OCI-LY7 (cell line): ENCODE measurements around the gene CAP1. TPM values are rescaled to one million over a fixed set of nuclear protein-coding genes. Genes with fewer than 3 reads are reported as not detected.

Experiments
- BruUV-seq: library from RNA; stranded (reverse); fragments of 400-500 nt; replicated peaks from 2 replicates; lab custom pipeline; 2021; lab: Mats Ljungman, UMichigan
- CTCF ChIA-PET: fragments of 300-600 bp; sonication (Branson Sonifier 250); formaldehyde crosslinking; loops from one replicate; lab custom pipeline; 2022; ENCODE audit warnings: antibody characterized with exemption; ENCODE audit not compliant: unreplicated experiment; lab: Charles Lee
- POLR2A ChIA-PET: fragments of 300-600 bp; sonication (Branson Sonifier 250); formaldehyde crosslinking; loops from one replicate; lab custom pipeline; 2022; ENCODE audit warnings: antibody characterized with exemption; lab: Charles Lee
- DNase-seq: peaks from one replicate; pipeline ENCODE4 v3.0.0-alpha.2; 2015; ENCODE audit warnings: low spot score
- H2AFZ ChIP-seq: fragments of 200-600 bp; sonication (generic), shearing (Covaris generic); 2 replicates; pipeline ENCODE4 v1.6.1; 2014; ENCODE audit warnings: mild to moderate bottlenecking, antibody characterized with exemption, low read length, moderate library complexity
- H3K27ac ChIP-seq: fragments of 200-600 bp; sonication (generic); 2 replicates; pipeline ENCODE4 v1.5.1; 2014; ENCODE audit warnings: mixed run types, low read depth, mild to moderate bottlenecking, moderate library complexity, low read length, inconsistent platforms; ENCODE audit not compliant: poor library complexity, severe bottlenecking
- H3K36me3 ChIP-seq: fragments of 200-600 bp; sonication (generic); 2 replicates; pipeline ENCODE4 v1.6.1; 2014; ENCODE audit warnings: mild to moderate bottlenecking, antibody characterized with exemption, low read length, moderate library complexity, mixed read lengths; ENCODE audit not compliant: insufficient read depth
- H3K4me1 ChIP-seq: fragments of 200-600 bp; sonication (generic); 2 replicates; pipeline ENCODE4 v1.5.1; 2014; ENCODE audit warnings: mild to moderate bottlenecking, low read length; ENCODE audit not compliant: insufficient read depth, poor library complexity, severe bottlenecking
- H3K4me2 ChIP-seq: fragments of 200-600 bp; sonication (generic); 2 replicates; pipeline ENCODE4 v1.6.1; 2014; ENCODE audit warnings: mild to moderate bottlenecking, low read length
- H3K4me3 ChIP-seq: fragments of 200-600 bp; sonication (generic); 2 replicates; pipeline ENCODE4 v1.5.1; 2014; ENCODE audit warnings: mild to moderate bottlenecking, low read depth, low read length; ENCODE audit not compliant: poor library complexity, severe bottlenecking
- H3K79me2 ChIP-seq: fragments of 200-600 bp; sonication (generic); 2 replicates; pipeline ENCODE4 v1.6.1; 2016; ENCODE audit warnings: low read depth, mild to moderate bottlenecking, low read length, moderate library complexity, mixed read lengths; ENCODE audit not compliant: insufficient read depth
- H3K9me2 ChIP-seq: fragments of 200-600 bp; sonication (generic); 2 replicates; pipeline ENCODE4 v1.6.1; 2016; ENCODE audit warnings: mild to moderate bottlenecking, low read length, mixed read lengths; ENCODE audit not compliant: insufficient read depth
- H3K9me3 ChIP-seq: fragments of 200-600 bp; sonication (generic); 2 replicates; pipeline ENCODE4 v1.6.1; 2014; ENCODE audit warnings: mild to moderate bottlenecking, mixed run types, low read length, mixed read lengths
- H4K20me1 ChIP-seq: fragments of 200-600 bp; sonication (generic); 2 replicates; pipeline ENCODE4 v1.6.1; 2014; ENCODE audit warnings: mild to moderate bottlenecking, antibody characterized with exemption, low read length, moderate library complexity, mixed read lengths; ENCODE audit not compliant: insufficient read depth
- EZH2phosphoT487 ChIP-seq: fragments of 200-600 bp; sonication (generic); IDR thresholded peaks from 2 replicates; pipeline ENCODE4 v1.6.1; 2018; ENCODE audit warnings: low read depth, borderline replicate concordance, mild to moderate bottlenecking, mixed run types, antibody characterized with exemption, low read length, moderate library complexity, mixed read lengths
- intact Hi-C: fragments of 100-400 bp; cut with micrococcal nuclease; formaldehyde crosslinking; loops from one replicate; pipeline ENCODE4 v1.10.0; 2022; ENCODE audit not compliant: unreplicated experiment
- total RNA-seq, 2 experiments: library from RNA; depleted of rRNA in 1 of 2; stranded (reverse); fragments of >200 nt in 1 of 2; shearing (Covaris generic) in 1 of 2; gene quantifications; 2 replicates each; pipeline ENCODE4 v1.2.3, GENCODE V29; 2014 to 2022
- TF ChIP-seq, protein P1 (sequence below): fragments of 200-600 bp; sonication (generic); conservative IDR thresholded peaks from 2 replicates; pipeline ENCODE4 v1.5.1; 2014; ENCODE audit warnings: mild to moderate bottlenecking, antibody characterized with exemption, low read length, moderate library complexity, mixed read lengths

The CAP1 gene
- total RNA-seq, 2 experiments from 2014 or later: 193 to 296 TPM

DNA sequence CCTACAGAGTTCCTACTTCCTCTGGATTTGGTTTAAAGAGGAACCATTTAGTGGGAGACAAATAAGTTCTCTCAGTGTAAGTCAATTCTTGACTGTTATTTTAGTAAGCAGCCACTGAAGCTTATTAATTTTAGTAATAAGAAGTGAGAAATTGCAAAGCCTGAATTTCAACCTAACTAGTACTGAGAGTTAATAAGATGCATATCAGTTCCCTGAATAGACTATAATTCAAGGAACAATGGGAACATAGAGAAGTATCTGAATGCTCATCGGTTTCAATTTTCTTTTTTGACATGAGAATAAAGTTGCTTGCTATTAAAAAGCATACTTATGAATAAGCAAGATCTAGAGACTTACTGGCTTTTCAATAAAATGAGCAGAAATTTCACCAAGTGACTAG is 64.5 kb downstream of the CAP1 start:
- BruUV-seq: no TSS peak
- H4K20me1 ChIP-seq: no peaks in the 10 kb centered on the region
- intact Hi-C loops: no loop called here
- no peaks in the 10 kb centered on the region for H3K4me1 ChIP-seq
- H3K4me3 ChIP-seq: no peak overlapping the region
- H3K36me3 ChIP-seq: no peaks in the 10 kb centered on the region
- H3K79me2 ChIP-seq: no peaks in the 10 kb centered on the region
- TF ChIP-seq, protein P1, sequence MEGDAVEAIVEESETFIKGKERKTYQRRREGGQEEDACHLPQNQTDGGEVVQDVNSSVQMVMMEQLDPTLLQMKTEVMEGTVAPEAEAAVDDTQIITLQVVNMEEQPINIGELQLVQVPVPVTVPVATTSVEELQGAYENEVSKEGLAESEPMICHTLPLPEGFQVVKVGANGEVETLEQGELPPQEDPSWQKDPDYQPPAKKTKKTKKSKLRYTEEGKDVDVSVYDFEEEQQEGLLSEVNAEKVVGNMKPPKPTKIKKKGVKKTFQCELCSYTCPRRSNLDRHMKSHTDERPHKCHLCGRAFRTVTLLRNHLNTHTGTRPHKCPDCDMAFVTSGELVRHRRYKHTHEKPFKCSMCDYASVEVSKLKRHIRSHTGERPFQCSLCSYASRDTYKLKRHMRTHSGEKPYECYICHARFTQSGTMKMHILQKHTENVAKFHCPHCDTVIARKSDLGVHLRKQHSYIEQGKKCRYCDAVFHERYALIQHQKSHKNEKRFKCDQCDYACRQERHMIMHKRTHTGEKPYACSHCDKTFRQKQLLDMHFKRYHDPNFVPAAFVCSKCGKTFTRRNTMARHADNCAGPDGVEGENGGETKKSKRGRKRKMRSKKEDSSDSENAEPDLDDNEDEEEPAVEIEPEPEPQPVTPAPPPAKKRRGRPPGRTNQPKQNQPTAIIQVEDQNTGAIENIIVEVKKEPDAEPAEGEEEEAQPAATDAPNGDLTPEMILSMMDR: no peak
- no peak for TF ChIP-seq EZH2phosphoT487
- peaks cover 7% of the 10 kb centered on the region for H3K9me3 ChIP-seq
- no peaks in the 10 kb centered on the region for H3K9me2 ChIP-seq
- H2AFZ ChIP-seq: no peak overlapping the region
- no peak overlapping the region for H3K27ac ChIP-seq
- DNase-seq: no peak
- H3K4me2 ChIP-seq: no peak overlapping the region
- POLR2A ChIA-PET: no interaction called here
- CTCF ChIA-PET: no interaction called here

DNA sequence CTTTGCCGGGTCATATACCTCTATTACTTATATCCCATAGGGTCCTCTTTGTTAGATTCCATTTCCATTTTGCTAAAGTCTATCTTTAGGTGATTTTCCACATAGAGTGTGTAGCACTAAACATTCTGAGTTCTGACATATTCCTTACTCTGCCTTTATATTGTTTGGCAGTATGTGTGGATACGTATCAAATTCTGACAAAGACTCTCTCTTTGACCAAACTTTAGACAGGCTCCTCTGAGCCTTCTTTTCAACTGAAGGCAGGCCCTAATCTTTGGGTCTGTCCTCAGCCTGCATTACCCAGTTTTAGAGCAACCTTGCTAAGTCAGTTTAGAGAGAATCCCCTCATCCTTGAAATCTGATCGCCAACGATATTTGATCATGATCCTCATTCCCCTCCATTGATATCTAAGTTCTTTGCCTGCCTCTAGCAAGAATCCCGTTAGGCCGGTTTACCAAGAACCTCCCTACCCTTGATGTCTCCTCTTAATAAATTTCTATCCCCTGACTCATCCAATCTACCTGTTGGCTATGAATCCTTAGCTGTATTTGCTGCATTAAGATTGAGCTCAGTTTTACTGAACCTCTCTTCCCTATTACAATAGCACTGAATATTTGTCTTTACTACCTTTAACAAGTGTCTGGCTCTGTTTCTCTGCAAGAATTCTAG is 66.9 kb downstream of the CAP1 start:
- Histone ChIP-seq H3K9me3 (peaks cover 24% of the 10 kb centered on the region), H3K9me2 (no peaks in the 10 kb centered on the region), H3K27ac (no peak overlapping the region), H3K4me3 (no peak overlapping the region), H3K4me2 (no peak overlapping the region), H4K20me1 (no peaks in the 10 kb centered on the region), H3K36me3 (no peaks in the 10 kb centered on the region), H3K79me2 (no peaks in the 10 kb centered on the region), H2AFZ (no peak overlapping the region), H3K4me1 (no peaks in the 10 kb centered on the region)
- no peak for DNase-seq
- no TSS peak for BruUV-seq
- TF ChIP-seq, protein P1: no peak
- TF ChIP-seq EZH2phosphoT487: no peak
- POLR2A ChIA-PET: interaction anchor here (0.6 kb wide), 3 partner anchors 13 to 272 kb away, joined by 3 read pairs; no protein-coding TSS in a partner anchor
- CTCF ChIA-PET: no interaction called here
- intact Hi-C loops: no loop called here

DNA sequence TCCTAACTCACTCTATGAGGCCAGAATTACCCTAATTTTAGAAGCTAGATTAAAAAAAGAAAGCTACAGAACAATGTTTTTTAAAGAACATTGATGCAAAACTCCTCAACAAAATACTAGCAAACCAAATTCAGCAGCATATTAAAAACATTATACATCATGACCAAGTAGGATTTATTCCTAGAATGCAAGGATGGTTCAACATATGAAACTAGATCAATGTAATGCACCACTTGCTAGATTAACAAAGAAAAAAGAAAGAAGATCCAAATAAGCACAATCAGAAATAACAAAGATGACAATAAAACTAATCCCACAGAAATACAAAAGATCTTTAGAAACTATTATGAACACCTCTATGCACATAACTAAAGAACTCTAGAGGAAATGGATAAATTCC is 69.9 kb downstream of the CAP1 start:
- H3K4me3 ChIP-seq: no peak overlapping the region
- ChIA-PET POLR2A (no interaction called here), CTCF (no interaction called here)
- H2AFZ ChIP-seq: no peak overlapping the region
- no peaks in the 10 kb centered on the region for H3K79me2 ChIP-seq
- no peak for TF ChIP-seq EZH2phosphoT487
- TF ChIP-seq, protein P1: no peak
- H4K20me1 ChIP-seq: no peaks in the 10 kb centered on the region
- peaks cover 18% of the 10 kb centered on the region for H3K9me3 ChIP-seq
- H3K36me3 ChIP-seq: no peaks in the 10 kb centered on the region
- no peak for DNase-seq
- no peaks in the 10 kb centered on the region for H3K4me1 ChIP-seq
- no TSS peak for BruUV-seq
- no peak overlapping the region for H3K27ac ChIP-seq
- intact Hi-C loops: no loop called here
- H3K9me2 ChIP-seq: no peaks in the 10 kb centered on the region
- H3K4me2 ChIP-seq: no peak overlapping the region
